Epithelial cell of prostate (primary cell): ENCODE results near the gene NMT1.
A peak's percentile ranks its signal among the peaks of the same experiment; 100 is the strongest.
"Not testable (repeated sequence)": the region's sequence is repeated elsewhere in the genome, so short reads cannot be mapped to it uniquely, and the experiment has no call there.

ENCODE experiments used
- DNase-seq: peaks from one replicate; pipeline ENCODE4 v3.0.0-alpha.2; 2011; ENCODE audit warnings: low read depth, low spot score
- H3K27ac ChIP-seq: fragments of 450-650 bp; 2 replicates; pipeline ENCODE4 v1.5.1; 2017; ENCODE audit warnings: mild to moderate bottlenecking

The NMT1 gene

DNA sequence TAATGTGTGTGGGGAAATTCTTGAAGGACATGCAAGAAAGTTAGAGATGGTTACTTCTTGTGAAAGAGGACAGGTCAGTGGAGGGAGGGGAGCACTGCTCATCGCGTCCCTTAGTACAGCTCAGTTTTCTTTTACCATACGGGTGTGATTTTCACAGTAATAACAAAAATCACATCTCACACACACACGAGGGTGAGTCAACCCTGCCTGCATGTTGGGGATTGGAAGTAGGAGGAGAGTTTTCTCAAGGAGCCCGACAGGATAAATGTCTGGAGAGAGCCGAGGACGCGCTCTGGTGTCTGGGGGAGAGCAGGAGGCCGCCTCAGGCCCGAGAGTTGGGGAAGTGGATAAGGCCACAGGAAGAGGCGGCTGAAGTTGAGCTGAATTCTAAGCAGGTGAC, 54.8 kb downstream of the NMT1 start:
- no peak for DNase-seq
- H3K27ac ChIP-seq, result no peak overlapping the region

DNA sequence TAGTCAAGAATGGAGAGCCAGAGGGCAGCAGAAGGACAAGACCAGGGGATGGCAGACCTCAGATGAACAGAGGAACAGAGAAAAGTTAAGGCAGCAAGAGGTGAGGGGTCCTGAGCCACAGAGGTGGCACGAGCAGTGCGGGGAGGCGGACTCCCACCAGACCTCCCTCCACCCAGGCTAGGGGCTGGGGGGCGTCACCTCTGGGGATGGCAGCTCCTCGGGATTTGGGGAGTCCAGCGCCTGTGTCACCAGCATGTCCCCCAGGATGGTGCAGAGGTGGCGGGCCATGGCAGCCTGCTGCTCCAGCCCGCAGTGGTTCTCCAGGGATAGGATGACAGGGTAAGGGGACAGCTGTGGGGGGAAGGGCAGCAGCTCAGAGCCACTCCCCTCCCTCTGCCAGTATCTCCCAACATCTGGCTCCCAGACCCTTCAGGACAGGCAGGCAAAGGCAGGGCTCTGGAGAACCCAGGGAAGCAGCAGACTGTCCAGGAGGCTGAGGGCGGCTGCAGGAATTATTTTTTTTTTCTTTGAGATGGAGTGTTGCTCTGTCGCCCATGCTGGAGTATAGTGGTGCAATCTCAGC, 55.4 kb downstream of the NMT1 start:
- DNase-seq, result no peak
- no peak overlapping the region for H3K27ac ChIP-seq

DNA sequence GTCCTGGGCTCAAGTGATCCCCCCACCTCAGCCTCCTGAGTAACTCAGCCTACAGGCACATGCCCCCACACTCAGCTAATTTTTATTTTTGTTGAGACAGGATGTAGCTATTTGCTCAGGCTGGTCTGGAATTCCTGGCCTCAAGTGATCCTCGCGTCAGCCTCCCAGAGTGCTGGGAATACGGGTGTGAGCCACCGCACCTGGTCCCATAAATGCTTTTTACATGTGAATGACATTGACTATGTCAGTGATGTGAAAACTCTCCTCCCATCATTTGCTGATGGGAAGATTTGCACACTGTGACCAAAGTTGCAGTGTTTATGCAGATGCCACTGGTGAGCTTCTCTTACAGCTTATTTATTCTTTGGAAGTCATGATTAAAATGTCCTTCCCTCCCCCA, 56.2 kb downstream of the NMT1 start:
- no peak for DNase-seq
- no peak overlapping the region for H3K27ac ChIP-seq

DNA sequence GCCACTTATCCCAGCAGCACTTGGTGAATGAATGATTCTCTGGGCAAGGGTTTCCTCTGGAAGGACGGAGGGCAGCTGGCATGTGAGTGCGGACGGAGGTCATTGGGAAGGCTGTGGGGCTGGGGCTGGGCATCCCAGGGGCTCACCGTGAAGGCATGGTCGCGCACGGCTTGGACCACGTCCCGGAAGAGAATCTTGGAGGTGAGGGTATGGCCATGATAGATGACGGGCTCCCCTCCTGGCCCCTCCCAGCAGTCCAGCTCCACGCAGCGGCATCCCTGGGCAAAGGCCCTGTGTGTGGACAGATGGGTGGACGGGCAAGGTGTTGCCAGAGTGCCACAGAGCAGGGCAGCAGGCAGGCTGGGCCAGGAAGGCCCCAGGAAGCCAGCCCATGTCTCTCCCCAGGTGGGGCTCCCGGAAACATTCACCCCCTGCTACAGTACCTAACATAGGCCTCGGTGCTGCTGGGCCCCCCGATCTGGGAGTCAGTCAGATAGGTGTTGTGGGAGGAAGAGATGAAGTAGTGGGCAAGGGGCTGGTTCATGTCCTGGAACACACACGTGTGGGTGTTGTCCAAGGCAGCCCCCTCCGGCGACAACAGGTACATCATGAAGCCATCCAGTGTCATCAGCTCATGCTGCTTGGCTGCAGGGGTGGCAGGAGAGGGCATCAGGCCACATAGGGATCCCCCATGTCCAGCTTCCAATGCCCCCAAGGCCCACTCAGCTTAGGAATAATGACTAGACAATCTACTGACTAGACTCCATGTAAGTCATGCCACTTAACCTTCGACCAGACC, 56.9 kb downstream of the NMT1 start:
- H3K27ac ChIP-seq, result no peak overlapping the region
- no peak for DNase-seq

DNA sequence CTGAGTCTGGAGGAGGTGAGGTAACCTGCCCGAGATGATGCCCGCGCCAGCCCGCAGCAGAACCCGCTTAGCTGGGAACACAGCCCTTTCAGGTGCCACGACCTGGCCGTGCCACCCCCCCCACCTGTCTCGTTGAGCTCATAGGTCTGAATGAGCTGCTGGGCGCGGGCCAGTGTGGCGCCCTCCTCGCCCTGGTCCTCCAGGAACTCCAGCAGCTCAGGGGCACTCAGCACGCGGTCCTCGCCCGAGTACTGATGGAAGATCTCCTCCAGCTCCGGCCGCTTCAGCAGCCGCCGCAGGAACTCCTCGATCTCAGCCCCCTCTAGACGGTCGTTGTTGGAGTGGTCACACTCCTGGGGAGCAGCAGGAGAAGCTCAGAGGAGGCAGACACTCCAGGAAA, 57.6 kb downstream of the NMT1 start:
- H3K27ac ChIP-seq, result no peak overlapping the region

DNA sequence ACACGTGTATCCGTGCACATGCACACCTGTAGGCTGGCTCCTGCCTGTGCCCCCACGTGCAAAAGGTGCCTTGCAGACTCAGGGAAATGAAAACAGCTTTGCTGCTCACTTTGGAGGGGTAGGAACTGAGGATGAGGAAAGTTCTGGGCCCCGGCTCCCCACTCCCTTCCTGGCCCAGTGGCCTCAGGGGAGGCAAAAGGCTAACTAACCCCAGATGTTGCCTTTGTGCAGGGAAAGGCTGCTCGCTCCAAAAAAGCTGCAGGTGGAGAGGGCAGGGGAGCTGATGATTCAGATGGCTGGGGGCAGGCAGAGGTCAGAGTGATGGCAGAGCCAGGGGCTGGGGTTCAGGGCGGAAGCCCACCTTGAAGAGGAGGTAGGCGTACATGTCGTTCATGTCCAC, 58.8 kb downstream of the NMT1 start:
- DNase-seq, result no peak
- no peak overlapping the region for H3K27ac ChIP-seq

More for the DNA sequence above, 57.6 kb downstream of the NMT1 start:
- no peak for DNase-seq

DNA sequence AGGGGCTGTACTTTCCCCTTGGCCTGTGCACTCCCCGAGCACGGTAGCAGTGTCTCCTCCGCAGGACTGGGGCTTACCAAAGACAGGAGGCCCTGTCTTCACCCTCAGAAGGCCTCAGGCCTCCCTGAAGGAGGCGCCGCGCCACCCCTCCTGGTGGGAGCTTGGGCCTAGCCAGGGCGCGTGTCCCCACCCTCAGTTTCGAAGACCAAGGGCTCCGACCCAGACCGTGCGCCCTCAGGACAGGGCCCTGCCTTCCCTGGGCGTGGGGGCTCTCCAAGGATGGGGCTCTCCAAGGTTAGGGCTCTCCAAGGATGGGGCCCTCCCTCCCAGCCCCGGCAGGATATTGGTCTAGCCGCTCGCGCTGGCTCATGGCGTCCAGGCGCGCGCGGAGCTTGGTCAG, 59.4 kb downstream of the NMT1 start:
- H3K27ac ChIP-seq, result no peak overlapping the region
- no peak for DNase-seq

DNA sequence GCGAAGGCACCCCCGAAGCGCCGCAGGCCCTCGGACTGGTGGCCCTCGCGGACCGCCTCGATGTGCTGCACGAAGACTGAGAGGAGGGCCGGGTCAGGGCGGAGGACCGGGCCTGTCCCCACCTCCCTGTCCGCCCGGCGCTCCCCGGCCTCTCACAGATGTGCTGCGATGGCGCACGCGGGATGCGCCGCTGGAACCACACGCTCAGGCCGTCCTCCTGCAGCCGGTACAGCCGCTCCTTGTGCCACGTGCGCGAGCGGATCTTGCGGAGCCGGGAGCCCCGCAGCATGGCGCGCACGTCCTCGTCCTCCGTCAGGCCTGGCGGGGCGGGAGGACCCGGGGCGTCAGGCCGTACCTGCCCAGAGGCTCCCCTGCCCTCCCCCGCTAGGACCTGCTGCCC, 59.9 kb downstream of the NMT1 start:
- H3K27ac ChIP-seq, result no peak overlapping the region
- DNase-seq, result no peak

DNA sequence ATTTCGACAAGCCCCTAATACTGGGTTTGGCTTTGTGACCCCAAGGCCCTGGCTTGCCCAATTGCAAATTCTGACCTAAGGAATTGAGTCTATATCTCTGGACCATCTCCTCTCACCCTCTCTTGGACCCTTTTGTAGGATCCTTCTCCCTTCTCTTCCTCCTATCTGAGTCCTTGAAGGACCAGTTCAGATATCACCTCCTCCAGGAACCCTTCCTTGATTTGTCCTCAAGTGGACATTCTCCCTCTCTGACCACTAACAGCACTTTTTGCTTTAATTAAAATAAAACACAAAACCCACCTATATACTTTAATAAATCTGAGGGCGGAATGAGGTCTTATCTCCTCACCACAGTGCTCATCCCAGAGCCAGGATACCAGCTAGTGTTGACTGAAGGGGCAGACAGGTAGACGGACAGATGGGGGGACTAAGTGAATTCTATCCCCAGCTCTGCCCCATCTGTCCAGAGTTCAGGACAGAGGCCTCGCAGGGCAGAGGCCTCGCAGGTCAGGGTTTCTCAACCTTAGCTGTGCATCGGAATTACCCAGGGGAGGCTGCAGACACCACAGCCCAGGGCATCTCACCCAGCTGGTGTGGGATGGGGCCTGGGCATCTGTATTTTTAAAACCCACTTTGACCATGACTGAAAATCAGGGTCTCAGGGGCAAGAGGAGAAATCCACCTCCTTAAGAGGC, 62.1 kb downstream of the NMT1 start:
- DNase-seq, result no peak
- H3K27ac ChIP-seq, result peak overlapping the region; percentile 94

DNA sequence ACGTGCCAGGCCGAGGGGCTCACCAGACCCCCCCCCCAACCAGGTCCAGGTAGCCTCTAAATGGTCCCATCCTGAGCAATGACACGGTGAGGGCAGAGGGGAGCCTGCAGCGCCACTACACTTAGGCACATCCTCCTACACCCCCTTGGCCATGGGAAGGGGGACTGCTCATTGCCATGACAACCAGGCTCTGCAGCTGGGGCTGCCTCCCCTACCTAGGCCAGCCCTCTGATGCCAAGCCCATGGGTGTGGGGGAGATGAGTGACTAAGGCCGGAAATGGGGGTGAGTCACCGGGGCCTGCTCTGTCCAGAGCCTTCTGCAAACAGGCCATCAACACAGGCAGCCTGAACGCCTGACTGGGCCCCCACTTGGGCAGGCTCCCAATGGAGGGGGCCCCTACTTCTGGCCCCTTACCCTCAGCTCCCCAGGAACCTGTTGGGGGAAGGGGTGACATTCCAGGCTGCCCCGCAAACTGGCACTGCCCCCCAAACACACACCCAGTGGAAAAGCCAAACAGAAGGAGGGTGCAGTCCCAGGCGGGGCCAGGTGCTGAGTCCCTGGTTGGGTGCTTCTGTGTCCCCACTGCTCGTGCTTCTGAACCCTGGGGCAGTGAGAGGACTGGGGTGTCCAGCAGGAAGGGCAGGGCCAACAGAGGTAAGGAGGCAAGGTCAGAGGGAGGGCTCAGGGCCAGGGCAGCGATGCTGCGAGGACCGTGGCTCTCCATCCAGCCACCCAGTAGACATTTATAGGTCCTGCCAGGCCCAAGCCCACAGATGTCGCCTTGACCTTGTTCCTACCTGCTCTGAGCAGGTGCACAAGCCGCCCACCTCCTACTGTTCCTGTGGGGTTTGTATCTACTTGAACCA, 63.0 kb downstream of the NMT1 start:
- no peak for DNase-seq
- H3K27ac ChIP-seq, result peak overlapping the region; percentile 94

DNA sequence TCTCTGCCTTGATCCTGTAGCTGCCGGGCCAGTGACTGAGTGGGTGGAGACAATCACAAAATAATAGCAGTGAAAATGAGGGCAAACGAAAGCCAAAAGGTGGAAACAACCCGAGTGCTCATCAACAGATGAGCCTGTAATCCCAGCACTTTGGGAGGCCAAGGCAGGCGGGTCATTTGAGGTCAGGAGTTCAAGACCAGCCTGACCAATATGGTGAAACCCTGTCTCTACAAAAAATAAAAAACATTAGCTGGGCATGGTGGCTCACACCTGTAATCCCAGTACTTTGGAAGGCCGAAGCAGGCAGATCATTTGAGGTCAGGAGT, 63.6 kb downstream of the NMT1 start:
- peak overlapping the region; percentile 94 for H3K27ac ChIP-seq
- not testable (repeated sequence) for DNase-seq

DNA sequence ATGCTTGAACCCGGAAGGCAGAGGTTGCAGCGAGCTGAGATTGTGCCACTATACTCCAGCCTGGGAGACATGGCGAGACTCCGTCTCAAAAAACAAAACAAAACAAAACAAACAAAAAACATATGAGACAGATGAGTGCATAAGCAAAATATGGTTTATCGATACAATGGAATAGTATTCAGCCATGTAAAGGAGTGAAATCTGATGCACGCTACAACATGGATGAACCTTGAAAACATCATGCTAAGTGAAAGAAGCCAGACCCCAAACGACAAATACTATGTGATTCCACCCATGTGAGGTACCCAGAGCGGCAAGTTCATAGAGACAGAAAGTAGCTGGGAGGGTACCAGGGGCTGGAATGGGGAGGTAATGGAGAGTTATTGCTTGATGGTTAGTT, 64.4 kb downstream of the NMT1 start:
- H3K27ac ChIP-seq, result peak overlapping the region; percentile 94
- no peak for DNase-seq

DNA sequence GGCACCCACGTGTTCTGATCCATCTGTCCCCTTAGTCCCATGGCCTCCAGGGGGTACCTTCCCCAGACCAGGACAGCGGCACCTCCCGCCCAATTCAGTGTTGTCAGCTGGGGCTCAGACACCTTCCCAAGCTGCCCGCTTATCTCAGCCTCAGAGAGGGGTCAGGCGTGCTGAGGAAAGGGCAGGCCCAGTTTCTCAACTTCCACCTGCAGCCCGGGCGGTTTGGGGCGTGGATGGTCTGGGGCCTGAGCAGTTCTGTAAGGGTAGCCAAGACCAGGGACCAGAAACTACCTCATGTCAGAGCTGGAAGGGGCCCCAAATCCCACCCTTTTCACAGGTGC, 66.1 kb downstream of the NMT1 start:
- peak overlapping the region; percentile 94 for H3K27ac ChIP-seq
- no peak for DNase-seq

DNA sequence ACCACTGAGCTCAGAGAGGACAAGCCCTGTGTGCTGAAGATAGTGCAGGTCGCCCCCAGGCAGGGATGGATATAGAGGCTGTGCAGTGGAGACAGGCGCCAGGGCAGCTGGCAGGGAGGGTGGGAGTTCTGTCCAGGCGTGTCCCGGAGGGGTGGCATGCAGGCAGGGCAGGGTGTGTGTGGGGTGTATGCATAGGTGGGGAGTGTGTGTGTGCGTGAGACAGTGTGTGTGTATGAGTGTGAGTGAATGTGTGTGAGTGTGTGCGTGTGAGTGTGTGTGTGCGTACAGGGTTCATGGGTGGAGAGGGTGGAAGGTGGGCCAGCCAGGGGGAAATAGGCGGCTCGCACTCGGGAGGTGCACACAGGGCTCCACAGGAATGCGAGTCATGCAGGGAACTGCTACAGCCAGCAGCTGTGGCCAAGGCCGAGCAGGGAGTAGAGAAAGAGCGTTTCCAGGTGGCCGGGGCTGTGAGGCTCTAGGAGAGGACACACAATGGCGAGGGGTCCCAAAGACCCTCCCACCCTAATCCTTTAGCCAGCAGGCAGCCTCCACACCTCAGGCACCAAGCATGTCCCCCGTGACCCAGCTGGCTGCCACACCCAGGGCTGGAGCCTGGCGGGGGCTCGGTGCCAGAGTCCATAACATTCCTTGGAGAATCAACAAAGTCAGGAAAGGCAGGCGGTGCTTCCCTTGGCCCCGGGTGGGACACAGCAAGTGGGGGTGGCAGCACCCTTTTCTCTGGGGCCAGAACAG, 66.6 kb downstream of the NMT1 start:
- DNase-seq, result no peak

DNA sequence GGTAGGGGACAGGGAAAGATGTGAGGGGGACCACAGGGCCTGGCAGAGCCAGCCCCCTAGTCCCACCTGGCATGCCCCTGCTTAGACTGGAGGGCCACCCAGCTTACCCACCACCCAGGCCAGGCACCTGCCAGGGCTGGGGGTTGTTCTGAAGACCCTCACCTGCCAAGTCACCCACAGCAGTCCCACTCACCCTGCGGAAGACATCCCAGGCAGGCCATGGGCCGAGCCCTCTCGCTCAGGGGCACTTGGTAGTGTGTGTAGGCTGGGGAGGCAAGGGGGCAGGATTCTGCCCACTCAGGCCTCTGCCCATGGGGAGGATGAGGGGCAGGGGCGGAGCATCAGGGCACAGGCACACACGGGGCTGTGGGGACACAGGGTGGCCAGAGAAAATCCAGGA, 67.2 kb downstream of the NMT1 start:
- peak overlapping the region; percentile 94 for H3K27ac ChIP-seq
- DNase-seq, result no peak

More for the DNA sequence above, 66.6 kb downstream of the NMT1 start:
- H3K27ac ChIP-seq, result peak overlapping the region; percentile 94

DNA sequence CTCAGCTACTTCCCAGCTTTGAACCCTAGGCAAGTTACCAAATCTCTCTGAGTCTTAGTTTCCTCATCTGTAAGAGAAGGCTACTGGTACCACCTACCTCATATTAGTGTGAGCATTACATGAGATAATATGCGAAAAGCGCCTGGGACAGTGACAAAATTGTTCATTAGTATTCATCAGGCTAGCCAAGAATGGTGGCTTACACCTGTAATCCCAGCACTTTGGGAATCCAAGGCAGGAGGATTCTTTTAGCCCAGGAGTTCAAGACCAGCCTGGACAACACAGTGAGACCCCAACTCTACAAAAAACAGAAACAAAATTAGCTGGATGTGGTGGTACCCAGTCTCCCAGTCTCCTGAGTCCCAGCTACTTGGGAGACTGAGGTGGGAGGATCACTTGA, 67.9 kb downstream of the NMT1 start:
- no peak for DNase-seq
- peak overlapping the region; percentile 94 for H3K27ac ChIP-seq

DNA sequence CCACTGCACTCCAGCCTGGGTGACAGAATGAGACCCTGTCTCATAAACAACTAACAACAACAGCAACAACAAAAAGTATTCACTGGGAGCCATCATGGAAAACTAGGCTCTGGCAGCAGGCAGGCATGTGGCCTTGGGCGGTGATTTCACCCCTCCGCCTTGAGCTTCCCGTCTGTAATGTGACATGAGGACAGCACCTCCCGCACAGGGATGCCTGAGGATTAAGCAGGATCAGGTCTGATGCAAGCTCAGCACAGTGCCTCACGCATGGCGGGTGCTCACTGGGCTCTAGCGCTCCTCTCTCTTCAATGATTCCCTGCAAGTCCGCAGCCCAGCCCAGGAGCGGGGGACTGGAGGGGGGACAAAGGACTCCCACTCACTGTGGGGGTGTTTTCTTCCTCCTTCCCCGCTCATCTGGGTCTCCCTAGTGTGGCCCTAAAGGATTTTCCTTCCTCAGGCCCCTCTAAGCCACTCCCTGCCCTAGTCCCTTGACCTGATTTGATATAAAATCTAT, 68.4 kb downstream of the NMT1 start:
- no peak for DNase-seq
- peak overlapping the region; percentile 94 for H3K27ac ChIP-seq

DNA sequence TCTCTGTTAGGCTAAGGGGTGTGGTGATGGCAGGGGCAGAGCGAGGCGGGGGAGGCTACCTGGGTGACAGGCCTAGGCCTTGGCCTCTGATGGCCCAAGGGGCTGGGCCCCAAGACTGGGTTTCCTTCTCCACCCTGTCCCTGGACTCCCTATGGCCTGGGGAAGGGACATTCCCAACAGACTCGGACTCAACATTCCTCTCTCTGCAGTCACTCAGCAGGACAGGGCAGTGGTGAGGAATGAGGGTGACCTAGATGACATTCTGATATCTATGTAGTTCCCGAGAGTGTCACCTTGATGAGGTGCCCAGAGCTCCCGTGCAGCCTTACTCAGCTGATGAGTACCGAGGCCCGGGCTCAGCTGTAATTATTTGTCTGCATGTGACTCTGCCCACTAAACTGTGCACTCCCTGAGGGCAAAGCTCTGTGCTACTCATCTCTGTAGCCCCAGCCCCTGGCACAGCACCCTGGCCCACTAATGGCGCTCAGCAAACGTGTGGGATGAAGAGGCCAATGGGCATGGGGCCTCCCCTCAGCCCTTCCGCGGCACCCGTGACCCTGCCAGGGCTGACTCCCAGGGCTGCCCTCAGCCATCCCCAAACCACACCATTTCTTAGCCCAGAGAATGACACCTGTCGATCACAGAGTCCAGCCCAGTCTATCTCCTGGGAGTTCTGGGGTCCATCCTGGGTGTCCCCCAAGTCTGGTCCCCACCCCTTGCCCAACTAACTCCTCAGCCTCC, 69.0 kb downstream of the NMT1 start:
- peak overlapping the region; percentile 94 for H3K27ac ChIP-seq
- DNase-seq, result no peak
